GM18861 (cell line): Measurements from ENCODE around the gene PAAF1.
"Not testable (repeated sequence)": the region's sequence is repeated elsewhere in the genome, so short reads cannot be mapped to it uniquely, and the experiment has no call there.

ENCODE experiments used
- ATAC-seq: cut with Tn5 transposase; IDR thresholded peaks from one replicate; pipeline ENCODE4 v1.9.1; 2021; ENCODE audit not compliant: unreplicated experiment

The PAAF1 gene

DNA sequence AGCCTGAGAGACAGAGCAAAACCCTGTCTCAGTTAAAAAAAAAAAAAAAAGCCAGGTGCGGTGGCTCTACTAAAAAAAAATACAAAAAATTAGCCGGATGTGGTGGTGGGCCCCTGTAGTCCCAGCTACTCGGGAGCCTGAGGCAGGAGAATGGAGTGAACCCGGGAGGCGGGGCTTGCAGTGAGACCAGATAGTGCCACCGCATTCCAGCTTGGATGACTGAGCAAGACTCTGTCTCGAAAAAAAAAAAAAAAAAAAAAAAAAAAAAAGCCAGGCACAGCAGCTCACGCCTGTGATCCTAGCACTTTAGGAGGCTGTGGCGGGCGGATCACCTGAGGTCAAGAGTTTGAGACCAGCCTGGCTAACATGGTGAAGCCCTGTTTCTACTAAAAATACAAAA, 3.6 kb downstream of the PAAF1 start:
- ATAC-seq = not testable (repeated sequence)

DNA sequence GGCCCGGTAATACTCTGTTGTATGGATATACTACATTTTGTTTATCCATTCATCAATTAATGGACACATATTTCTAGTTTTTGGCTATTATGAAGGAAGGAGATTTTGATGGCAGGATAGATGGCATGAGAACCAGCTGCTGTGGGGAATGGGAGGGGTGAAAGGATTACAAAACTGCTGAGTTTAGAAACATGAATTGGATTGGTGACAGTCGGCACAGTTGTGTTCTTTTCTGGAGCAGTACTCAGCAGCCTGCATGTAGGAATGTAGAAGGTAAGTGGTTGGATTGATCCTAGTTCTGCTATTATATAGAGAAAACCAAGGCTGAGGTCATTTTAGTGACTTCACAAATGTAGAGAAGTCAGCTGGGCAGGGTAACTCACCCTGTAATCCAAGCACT, 7.1 kb downstream of the PAAF1 start:
- no peak for ATAC-seq

- no peak for ATAC-seq
Measured at GRCh38 chr11:73888244-73888643, 11.4 kb downstream of the PAAF1 start.

- ATAC-seq = no peak
Measured at GRCh38 chr11:73889019-73889418, 12.2 kb downstream of the PAAF1 start.

- ATAC-seq = no peak
Measured at GRCh38 chr11:73889536-73889935, 12.7 kb downstream of the PAAF1 start.

DNA sequence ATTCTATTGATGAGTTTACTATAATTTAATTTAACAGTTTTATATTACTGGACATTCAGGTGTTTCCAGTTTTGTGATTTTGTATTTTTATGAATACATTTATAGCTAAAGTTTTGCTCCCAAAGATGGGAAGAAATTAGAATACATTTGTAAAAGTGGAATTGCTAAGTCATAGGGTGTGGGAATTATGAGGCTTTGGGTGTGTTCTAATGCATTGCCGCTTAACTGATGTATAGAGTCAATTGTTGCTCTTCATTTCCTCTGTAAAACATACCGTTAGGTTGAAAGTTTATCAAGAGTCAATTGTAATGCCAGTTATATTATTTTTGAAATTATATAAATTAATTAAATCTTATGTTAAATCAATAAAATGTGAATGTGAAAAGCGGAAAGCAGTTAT, 16.2 kb downstream of the PAAF1 start:
- ATAC-seq = no peak

- ATAC-seq = no peak
Measured at GRCh38 chr11:73894725-73895335, 18.0 kb downstream of the PAAF1 start.

- ATAC-seq = no peak
Measured at GRCh38 chr11:73902303-73902702, 25.5 kb downstream of the PAAF1 start.

DNA sequence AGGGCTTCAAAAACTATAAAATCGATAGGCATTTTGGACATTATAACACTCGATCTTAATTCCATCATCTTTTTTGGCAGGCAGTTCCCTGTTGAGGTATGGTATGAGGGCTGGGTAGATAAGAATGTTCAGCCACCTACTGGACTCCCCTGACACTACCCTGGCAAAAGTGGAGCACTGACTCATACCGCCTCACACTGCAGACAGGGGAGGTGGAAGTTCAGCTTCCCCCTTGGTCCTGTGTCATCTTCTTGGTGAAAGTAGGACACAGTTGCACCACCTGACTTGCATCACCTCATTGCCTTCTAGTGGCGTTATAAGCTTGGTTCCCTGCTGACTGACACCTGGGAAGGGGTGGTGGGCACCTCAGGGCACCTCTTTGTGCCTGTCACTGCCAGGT, 30.4 kb downstream of the PAAF1 start:
- ATAC-seq = no peak

GRCh38 chr11:73912026-73912425, 35.2 kb downstream of the PAAF1 start:
- no peak for ATAC-seq

GRCh38 chr11:73913472-73913871, 36.7 kb downstream of the PAAF1 start:
- ATAC-seq = no peak

DNA sequence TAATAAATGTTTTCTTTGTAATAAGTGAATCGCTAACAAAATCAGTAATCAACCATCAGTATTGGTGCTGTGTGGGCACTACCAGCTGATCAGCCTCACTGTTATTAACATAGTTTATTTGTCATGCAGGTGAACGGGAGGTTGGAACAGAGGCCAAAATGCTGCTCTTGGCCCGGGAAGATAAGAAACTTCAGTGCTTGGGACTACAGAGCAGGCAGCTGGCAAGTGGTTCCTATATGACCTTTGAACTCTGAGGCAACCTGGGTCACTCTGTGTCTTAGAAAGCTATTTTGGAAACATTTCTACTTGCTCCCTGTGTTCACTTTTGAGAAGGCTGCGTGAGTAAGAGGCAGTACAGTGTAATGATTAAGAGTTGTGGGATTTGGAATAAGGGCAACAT, 37.5 kb downstream of the PAAF1 start:
- ATAC-seq = no peak

DNA sequence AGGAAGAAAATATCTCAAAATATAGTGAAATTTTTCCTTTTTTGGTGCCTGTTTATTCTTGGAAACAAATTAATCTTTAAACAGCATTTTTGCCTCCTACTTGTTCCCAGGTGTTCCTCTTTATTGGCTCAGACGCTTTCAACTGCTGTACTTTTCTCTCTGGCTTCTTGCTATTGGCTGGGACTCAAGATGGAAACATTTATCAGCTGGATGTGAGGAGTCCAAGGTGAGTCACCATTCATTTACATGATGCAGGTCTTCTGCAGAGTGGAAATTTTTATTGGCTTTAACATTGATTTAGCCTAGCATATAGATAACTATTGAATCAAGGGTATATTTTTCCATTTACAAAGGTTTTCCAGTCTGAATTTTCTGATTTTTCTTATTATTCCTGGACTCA, 39.6 kb downstream of the PAAF1 start:
- ATAC-seq = no peak

- no peak for ATAC-seq
Measured at GRCh38 chr11:73921180-73921579, 44.4 kb downstream of the PAAF1 start.

- no peak for ATAC-seq
Measured at GRCh38 chr11:73929388-73929787, 52.6 kb downstream of the PAAF1 start.

GRCh38 chr11:73931039-73931645, 54.3 kb downstream of the PAAF1 start:
- no peak for ATAC-seq

- ATAC-seq = no peak
Measured at GRCh38 chr11:73931951-73932350, 55.2 kb downstream of the PAAF1 start.

GRCh38 chr11:73932781-73933180, 56.0 kb downstream of the PAAF1 start:
- ATAC-seq = no peak

DNA sequence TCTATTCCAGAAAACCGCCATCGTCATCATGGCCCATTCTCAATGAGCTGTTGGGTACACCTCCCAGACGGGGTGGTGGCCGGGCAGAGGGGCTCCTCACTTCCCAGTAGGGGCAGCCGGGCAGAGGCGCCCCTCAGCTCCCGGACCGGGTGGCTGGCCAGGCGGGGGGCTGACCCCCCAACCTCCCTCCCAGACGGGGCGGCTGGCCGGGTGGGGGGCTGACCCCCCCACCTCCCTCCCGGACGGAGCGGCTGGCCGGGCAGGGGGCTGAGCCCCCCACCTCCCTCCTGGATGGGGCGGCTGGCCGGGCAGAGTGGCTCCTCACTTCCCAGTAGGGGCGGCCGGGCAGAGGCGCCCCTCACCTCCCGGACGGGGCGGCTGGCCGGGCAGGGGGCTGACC, 59.2 kb downstream of the PAAF1 start:
- not testable (repeated sequence) for ATAC-seq

GRCh38 chr11:73939096-73939495, 62.3 kb downstream of the PAAF1 start:
- ATAC-seq = no peak

- ATAC-seq = no peak
Measured at GRCh38 chr11:73940801-73941570, 64.2 kb downstream of the PAAF1 start.

GRCh38 chr11:73942010-73942409, 65.2 kb downstream of the PAAF1 start:
- ATAC-seq = no peak
